Activated T-helper 9 cell treated with anti-CD3 and anti-CD28 coated beads, Interleukin-2, amount 50 U/mL, for 16 hours (primary cell): ENCODE measurements around the gene PPP2R5D.
"Not testable (repeated sequence)": the region's sequence is repeated elsewhere in the genome, so short reads cannot be mapped to it uniquely, and the experiment has no call there.

Source experiments
- DNase-seq: peaks from one replicate; pipeline ENCODE4 v3.0.0-alpha.2; 2020; ENCODE audit warnings: low read depth

Gene PPP2R5D

GRCh38 chr6:42996513-42996912 is 12.1 kb downstream of the PPP2R5D start:
- no peak for DNase-seq

- DNase-seq: not testable (repeated sequence)
Measured at GRCh38 chr6:42998205-42998604, 13.8 kb downstream of the PPP2R5D start.

GRCh38 chr6:43001843-43002242 is 17.5 kb downstream of the PPP2R5D start:
- no peak for DNase-seq

GRCh38 chr6:43005844-43006243 is 21.5 kb downstream of the PPP2R5D start:
- no peak for DNase-seq

- no peak for DNase-seq
Measured at GRCh38 chr6:43006251-43006650, 21.9 kb downstream of the PPP2R5D start.

- no peak for DNase-seq
Measured at GRCh38 chr6:43007126-43007525, 22.8 kb downstream of the PPP2R5D start.

GRCh38 chr6:43009124-43009523 is 24.8 kb downstream of the PPP2R5D start:
- DNase-seq: no peak

GRCh38 chr6:43011207-43011606 is 26.8 kb downstream of the PPP2R5D start:
- DNase-seq: no peak

GRCh38 chr6:43012364-43012763 is 28.0 kb downstream of the PPP2R5D start:
- DNase-seq: no peak

- no peak for DNase-seq
Measured at GRCh38 chr6:43013097-43013842, 28.9 kb downstream of the PPP2R5D start.

GRCh38 chr6:43013843-43014433 is 29.6 kb downstream of the PPP2R5D start, which contains the start of the genes KLHDC3 and MEA1:
Gene KLHDC3, plus strand, starts transcription at chr6:43014249. Its CDS starts 2,944 bp downstream, at chr6:43017193.
Gene MEA1, minus strand, starts transcription at chr6:43013946. Its CDS starts 133 bp downstream, at chr6:43013813.
- peak; percentile 98 for DNase-seq

GRCh38 chr6:43014434-43014909 is 30.1 kb downstream of the PPP2R5D start:
- DNase-seq: no peak

- no peak for DNase-seq
Measured at GRCh38 chr6:43016176-43016942, 32.0 kb downstream of the PPP2R5D start.

GRCh38 chr6:43016943-43017334 is 32.6 kb downstream of the PPP2R5D start:
- no peak for DNase-seq

- DNase-seq: no peak
Measured at GRCh38 chr6:43019152-43019551, 34.8 kb downstream of the PPP2R5D start.

- no peak for DNase-seq
Measured at GRCh38 chr6:43020052-43020705, 35.8 kb downstream of the PPP2R5D start.

GRCh38 chr6:43020847-43021246 is 36.5 kb downstream of the PPP2R5D start:
- no peak for DNase-seq

GRCh38 chr6:43021270-43022047 is 37.1 kb downstream of the PPP2R5D start, which contains the start of gene RRP36:
Gene RRP36, plus strand, starts transcription at chr6:43021623. Its CDS starts 32 bp downstream, at chr6:43021655.
- peak; percentile 69 for DNase-seq

- no peak for DNase-seq
Measured at GRCh38 chr6:43024436-43024835, 40.1 kb downstream of the PPP2R5D start.

GRCh38 chr6:43026365-43026764 is 42.0 kb downstream of the PPP2R5D start:
- no peak for DNase-seq

GRCh38 chr6:43029120-43029519 is 44.8 kb downstream of the PPP2R5D start:
- no peak for DNase-seq
